ENCODE data around the gene CACNA1A. TPM values are rescaled to one million over a fixed set of nuclear protein-coding genes. Genes with fewer than 3 reads are reported as not detected.

The CACNA1A gene
- total RNA-seq, 6 experiments from 2014 or later: 0.11 TPM; not detected in 5

DNA sequence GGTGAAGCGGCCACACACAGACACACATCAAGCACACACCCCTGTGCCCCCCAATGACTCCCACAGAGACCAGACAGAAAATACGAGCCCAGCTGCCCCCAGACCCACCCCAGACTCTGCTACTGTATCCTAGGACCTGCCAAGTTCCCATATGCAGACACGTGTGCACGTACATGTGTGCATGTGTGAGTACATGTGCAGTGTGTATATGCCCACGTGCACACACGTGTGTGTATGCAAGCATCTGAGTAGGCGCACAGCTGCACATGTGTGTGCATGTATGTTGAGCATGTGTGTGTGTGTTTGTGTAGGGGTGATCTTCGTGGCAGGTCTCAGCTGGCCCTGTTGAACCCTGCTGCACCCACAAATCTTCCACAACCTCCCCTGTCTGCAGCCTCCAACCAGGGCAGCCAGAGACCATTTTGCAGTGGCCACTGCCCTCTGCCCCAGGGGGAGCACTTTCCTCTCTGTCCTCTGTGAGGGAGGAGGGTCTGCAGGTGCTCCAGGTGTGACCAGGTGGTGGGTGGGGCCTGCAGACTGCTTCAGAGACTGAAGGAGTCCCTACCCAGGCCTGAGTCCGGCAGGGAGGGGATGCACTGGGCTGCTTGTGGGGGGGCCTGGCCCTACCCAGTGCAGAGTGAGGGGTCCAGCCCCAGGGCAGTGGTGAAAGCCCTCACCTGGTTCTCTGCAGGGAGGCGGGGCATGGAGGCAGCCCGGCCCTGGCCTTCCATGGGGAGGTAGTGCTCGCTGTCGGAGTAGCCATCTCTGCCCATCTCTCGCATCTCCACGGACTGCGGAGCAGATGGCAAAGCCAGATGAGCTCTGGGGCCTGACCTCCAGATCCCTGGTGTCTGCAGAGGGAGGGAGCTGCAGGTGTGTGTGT, 294.6 kb downstream of the CACNA1A start:
- Histone ChIP-seq H3K4me1 (no peaks in the 10 kb centered on the region), H3K27me3 (no peaks in the 10 kb centered on the region), H3K36me3 (no peaks in the 10 kb centered on the region), H3K4me3 (no peak overlapping the region), H3K27ac (no peak overlapping the region), H3K9me3 (no peaks in the 10 kb centered on the region)
- intact Hi-C loops (cut with DNase I): no loop called here
- no peak for ATAC-seq
- TF ChIP-seq, protein P1, sequence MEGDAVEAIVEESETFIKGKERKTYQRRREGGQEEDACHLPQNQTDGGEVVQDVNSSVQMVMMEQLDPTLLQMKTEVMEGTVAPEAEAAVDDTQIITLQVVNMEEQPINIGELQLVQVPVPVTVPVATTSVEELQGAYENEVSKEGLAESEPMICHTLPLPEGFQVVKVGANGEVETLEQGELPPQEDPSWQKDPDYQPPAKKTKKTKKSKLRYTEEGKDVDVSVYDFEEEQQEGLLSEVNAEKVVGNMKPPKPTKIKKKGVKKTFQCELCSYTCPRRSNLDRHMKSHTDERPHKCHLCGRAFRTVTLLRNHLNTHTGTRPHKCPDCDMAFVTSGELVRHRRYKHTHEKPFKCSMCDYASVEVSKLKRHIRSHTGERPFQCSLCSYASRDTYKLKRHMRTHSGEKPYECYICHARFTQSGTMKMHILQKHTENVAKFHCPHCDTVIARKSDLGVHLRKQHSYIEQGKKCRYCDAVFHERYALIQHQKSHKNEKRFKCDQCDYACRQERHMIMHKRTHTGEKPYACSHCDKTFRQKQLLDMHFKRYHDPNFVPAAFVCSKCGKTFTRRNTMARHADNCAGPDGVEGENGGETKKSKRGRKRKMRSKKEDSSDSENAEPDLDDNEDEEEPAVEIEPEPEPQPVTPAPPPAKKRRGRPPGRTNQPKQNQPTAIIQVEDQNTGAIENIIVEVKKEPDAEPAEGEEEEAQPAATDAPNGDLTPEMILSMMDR (IDR thresholded peaks at IDR 0.05): no peak
- no peak for TF ChIP-seq POLR2A (IDR thresholded peaks at IDR 0.05)
- no peak for DNase-seq
- WGBS (ENCODE audit: insufficient coverage, low coverage, low lambda C conversion rate, missing lambda C conversion rate): no CpG with 5 or more reads among the region's 16 CpGs

DNA sequence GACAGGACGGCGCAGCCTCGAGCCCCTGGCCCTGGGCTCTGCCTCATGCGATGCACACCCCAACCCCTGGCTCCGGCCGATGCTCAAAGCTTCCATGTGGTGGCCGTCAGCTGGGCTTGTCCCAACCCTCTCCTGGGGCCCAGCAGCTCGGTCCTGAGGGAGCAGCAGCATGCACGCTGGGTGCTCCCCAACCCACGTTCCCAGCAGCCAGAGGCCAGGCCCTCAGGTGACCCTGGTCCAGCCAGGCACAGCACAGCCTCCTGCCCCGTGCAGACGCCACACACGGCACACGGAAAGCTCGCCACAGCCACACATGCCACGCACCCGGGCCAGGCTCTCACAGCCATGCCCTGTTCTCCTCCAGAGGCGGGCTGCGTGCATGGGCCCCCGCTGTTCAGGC, 295.3 kb downstream of the CACNA1A start:
- Histone ChIP-seq H3K4me3 (no peak overlapping the region), H3K9me3 (no peaks in the 10 kb centered on the region), H3K27ac (no peak overlapping the region), H3K36me3 (no peaks in the 10 kb centered on the region), H3K27me3 (no peaks in the 10 kb centered on the region), H3K4me1 (no peaks in the 10 kb centered on the region)
- DNase-seq (no peak), ATAC-seq (no peak)
- WGBS (ENCODE audit: insufficient coverage, low coverage, low lambda C conversion rate, missing lambda C conversion rate): no CpG with 5 or more reads among the region's 20 CpGs
- TF ChIP-seq, protein P1 (IDR thresholded peaks at IDR 0.05): no peak
- no peak for TF ChIP-seq POLR2A (IDR thresholded peaks at IDR 0.05)
- intact Hi-C loops (cut with DNase I): no loop called here

DNA sequence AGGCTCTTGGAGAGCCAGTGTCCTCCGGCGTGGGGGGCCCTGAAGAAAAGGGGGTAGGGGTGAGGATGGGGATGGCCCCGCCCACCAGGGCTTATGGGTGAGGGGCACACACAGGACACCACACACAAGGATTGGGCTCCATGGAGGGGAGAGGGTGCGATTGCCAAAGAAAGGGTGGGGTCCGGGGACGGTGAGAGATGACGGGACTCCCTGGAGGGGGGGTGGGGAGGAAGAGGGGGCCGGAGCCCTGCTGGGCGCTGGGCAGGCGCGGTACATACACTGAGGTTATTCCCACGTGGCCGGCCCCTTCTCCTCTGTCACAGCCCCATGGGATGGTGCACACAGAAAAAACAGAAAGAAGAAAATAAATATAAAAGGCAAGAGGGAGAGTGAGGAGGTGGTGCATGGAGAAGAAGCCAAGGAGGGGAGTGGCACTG, 295.9 kb downstream of the CACNA1A start:
- Histone ChIP-seq H3K27me3 (no peaks in the 10 kb centered on the region), H3K9me3 (no peaks in the 10 kb centered on the region), H3K36me3 (no peaks in the 10 kb centered on the region), H3K27ac (no peak overlapping the region), H3K4me3 (no peak overlapping the region), H3K4me1 (no peaks in the 10 kb centered on the region)
- DNase-seq: no peak
- intact Hi-C loops (cut with DNase I): no loop called here
- WGBS (ENCODE audit: insufficient coverage, low coverage, low lambda C conversion rate, missing lambda C conversion rate): 78% methylated on average over 13 of the region's 13 CpGs
- ATAC-seq: no peak
- no peak for TF ChIP-seq POLR2A (IDR thresholded peaks at IDR 0.05)
- TF ChIP-seq, protein P1 (IDR thresholded peaks at IDR 0.05): no peak

DNA sequence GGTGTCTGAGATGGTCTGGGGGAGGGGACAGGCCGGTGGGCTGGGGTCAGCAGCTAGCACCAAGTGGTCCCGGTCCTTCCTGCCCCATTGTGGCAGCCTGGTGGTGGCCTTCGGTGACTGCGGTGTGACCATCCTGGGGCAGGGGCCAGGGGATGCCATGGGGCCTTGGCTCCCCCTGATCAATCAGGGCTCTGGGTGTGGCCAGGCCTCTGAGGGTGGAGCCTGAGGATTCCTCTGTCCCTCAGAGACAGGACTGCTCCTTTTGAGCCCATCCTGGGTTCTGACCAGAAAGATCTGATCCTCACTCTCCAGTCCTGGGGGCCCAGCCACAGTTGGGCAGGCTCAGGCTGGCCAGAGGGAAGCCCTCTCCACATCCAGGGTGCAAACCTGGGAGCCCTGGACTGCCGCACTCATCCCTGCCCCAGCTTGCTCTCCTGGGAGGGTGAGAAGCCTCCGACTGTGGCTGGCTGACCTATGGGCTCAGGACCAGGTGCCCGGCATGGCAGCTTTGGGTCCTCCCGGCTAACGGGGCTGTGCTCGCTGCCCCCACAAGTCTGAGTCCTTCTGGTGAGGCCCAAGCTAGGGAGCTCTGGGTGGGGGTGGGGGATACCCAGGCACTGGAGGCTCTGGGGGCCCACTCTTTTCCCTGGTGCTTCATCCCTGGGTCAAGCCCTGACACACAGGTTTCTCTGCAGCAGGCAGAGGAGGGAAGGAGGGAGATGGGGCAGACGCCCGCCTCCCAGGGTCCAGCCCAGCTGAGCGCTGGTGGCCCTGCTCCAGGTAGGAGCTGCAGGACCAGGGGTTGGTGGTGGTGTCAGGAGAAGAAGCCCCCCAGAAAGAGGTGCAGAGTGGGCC, 296.6 kb downstream of the CACNA1A start:
- H3K36me3 ChIP-seq: no peaks in the 10 kb centered on the region
- DNase-seq (no peak), ATAC-seq (no peak)
- TF ChIP-seq POLR2A (IDR thresholded peaks at IDR 0.05): no peak
- TF ChIP-seq, protein P1 (IDR thresholded peaks at IDR 0.05): no peak
- WGBS (ENCODE audit: insufficient coverage, low coverage, low lambda C conversion rate, missing lambda C conversion rate): no CpG with 5 or more reads among the region's 13 CpGs
- intact Hi-C loops (cut with DNase I): no loop called here
- peaks cover 0 to 4% (median 0%) of the 10 kb centered on the region in 4 donors for H3K4me1 ChIP-seq
- no peaks in the 10 kb centered on the region for H3K9me3 ChIP-seq
- no peak overlapping the region for H3K27ac ChIP-seq
- H3K27me3 ChIP-seq: no peaks in the 10 kb centered on the region
- no peak overlapping the region for H3K4me3 ChIP-seq
